HG03565 (cell line): ENCODE measurements around the gene GPR132.

Experiments
- ATAC-seq: cut with Tn5 transposase; IDR thresholded peaks from one replicate; pipeline ENCODE4 v1.9.1; 2021; ENCODE audit warnings: mild to moderate bottlenecking, moderate library complexity; ENCODE audit not compliant: unreplicated experiment

Gene GPR132

GRCh38 chr14:105023791-105024480 is 41.3 kb downstream of the GPR132 start:
- ATAC-seq, result no peak

GRCh38 chr14:105023144-105023543 is 42.1 kb downstream of the GPR132 start:
- no peak for ATAC-seq

- ATAC-seq, result no peak
These were observed 43.0 kb downstream of the GPR132 start for GRCh38 chr14:105022276-105022670.

GRCh38 chr14:105021656-105022275 is 43.5 kb downstream of the GPR132 start:
- ATAC-seq, result no peak

GRCh38 chr14:105020815-105021655 is 44.2 kb downstream of the GPR132 start, which contains the start of gene CDCA4:
Gene CDCA4 (minus strand): TSS chr14:105021083. CDS start chr14:105011929, 9,154 bp downstream.
- ATAC-seq, result peak; percentile 58

- ATAC-seq, result peak; percentile 8
These were observed 45.1 kb downstream of the GPR132 start for GRCh38 chr14:105019861-105020814.

- ATAC-seq, result no peak
These were observed 46.8 kb downstream of the GPR132 start for GRCh38 chr14:105018414-105018813.

GRCh38 chr14:105015905-105016304 is 49.3 kb downstream of the GPR132 start:
- no peak for ATAC-seq

- ATAC-seq, result no peak
These were observed 50.0 kb downstream of the GPR132 start for GRCh38 chr14:105015242-105015641.

- no peak for ATAC-seq
These were observed 50.6 kb downstream of the GPR132 start for GRCh38 chr14:105014631-105015030.

- ATAC-seq, result no peak
These were observed 51.2 kb downstream of the GPR132 start for GRCh38 chr14:105014032-105014431.

GRCh38 chr14:105013150-105013785 is 52.0 kb downstream of the GPR132 start:
- no peak for ATAC-seq

- no peak for ATAC-seq
These were observed 52.9 kb downstream of the GPR132 start for GRCh38 chr14:105012171-105012985.

- no peak for ATAC-seq
These were observed 53.8 kb downstream of the GPR132 start for GRCh38 chr14:105011312-105011990.

- no peak for ATAC-seq
These were observed 54.3 kb downstream of the GPR132 start for GRCh38 chr14:105010891-105011291.

- ATAC-seq, result no peak
These were observed 55.1 kb downstream of the GPR132 start for GRCh38 chr14:105010106-105010505.

- ATAC-seq, result no peak
These were observed 57.5 kb downstream of the GPR132 start for GRCh38 chr14:105007593-105008264.
